UCSD-AML1 (cell line): Measurements from ENCODE around the gene YBX2.
"Not testable (repeated sequence)": the region's sequence is repeated elsewhere in the genome, so short reads cannot be mapped to it uniquely, and the experiment has no call there.

Experiments used
- DNase-seq: peaks from one replicate; lab custom pipeline; 2025; ENCODE audit not compliant: unreplicated experiment; lab: John Stamatoyannopoulos, UW

YBX2 gene

GRCh38 chr17:7249214-7249613, 45.2 kb downstream of the YBX2 start:
- DNase-seq = no peak

- DNase-seq = no peak
These were observed 45.6 kb downstream of the YBX2 start for GRCh38 chr17:7248796-7249195.

GRCh38 chr17:7246779-7247178, 47.7 kb downstream of the YBX2 start:
- no peak for DNase-seq

- DNase-seq = not testable (repeated sequence)
These were observed 50.6 kb downstream of the YBX2 start for GRCh38 chr17:7243838-7244237.

- DNase-seq = no peak
These were observed 51.0 kb downstream of the YBX2 start for GRCh38 chr17:7243453-7243729.

GRCh38 chr17:7242717-7243452, 51.6 kb downstream of the YBX2 start:
- peak; percentile 93 for DNase-seq

- peak; percentile 93 for DNase-seq
These were observed 52.4 kb downstream of the YBX2 start, which contains the start of gene GABARAP for GRCh38 chr17:7241783-7242716. Gene GABARAP, minus strand, starts transcription at chr17:7242449. Its CDS starts 119 bp downstream, at chr17:7242330.

GRCh38 chr17:7241090-7241733, 53.2 kb downstream of the YBX2 start:
- DNase-seq = no peak

GRCh38 chr17:7240375-7240774, 54.1 kb downstream of the YBX2 start:
- DNase-seq = no peak

- DNase-seq = peak; percentile 100
These were observed 55.1 kb downstream of the YBX2 start, which contains the start of gene PHF23 for GRCh38 chr17:7239091-7240027. Gene PHF23, minus strand, starts transcription at chr17:7239457. Its CDS starts 178 bp downstream, at chr17:7239279.

- no peak for DNase-seq
These were observed 55.9 kb downstream of the YBX2 start for GRCh38 chr17:7238420-7239090.
